ENCODE measurements around the gene FMOD.
"Not testable (repeated sequence)": the region's sequence is repeated elsewhere in the genome, so short reads cannot be mapped to it uniquely, and the experiment has no call there.

The FMOD gene

GRCh38 chr1:203325026-203325417 lies 25.9 kb downstream of the FMOD start:
- DNase-seq: peak; percentile 91

DNA sequence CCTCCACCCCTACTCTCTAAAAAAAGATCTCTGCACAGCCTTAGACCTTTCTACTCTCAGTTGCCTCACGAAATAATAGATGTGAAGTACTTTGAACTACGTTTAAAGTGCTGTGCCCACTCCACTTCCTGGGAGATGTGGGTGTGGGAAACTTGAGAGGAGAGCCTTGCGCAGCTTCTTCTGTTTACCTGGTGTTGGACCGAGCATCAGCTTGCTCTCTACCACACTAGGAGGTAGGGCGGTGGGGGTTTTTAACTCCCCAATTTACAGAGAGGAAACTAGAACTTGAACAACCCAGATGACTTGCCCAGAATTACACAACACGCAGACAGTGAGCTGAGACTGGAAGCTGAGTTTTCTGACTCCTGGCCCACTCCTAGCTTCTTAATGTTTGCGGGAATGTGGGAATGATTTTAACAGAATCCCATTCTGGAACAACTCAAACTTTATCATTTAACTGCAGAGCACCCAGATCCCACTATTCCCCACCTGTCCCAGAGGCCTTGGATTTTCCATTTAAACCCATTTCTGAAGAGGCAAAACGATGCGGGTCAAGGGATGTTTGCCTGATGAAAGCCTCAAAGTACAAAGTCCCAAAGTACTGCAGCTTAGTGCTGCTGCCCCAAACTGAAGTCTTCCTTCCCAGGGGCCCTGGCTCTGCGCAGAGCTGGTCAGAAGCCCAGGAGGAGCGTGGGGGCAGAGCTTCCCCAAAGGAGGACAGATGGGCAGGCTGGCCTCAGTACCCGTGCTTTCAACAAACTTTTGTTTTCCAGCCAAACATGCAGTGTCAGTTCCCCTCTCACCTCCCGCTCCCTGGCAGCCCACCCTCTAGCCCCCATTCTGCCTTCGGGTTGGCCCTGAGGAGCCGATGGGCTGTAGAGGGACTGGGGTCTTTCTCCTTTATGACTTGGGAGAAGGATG lies 26.6 kb downstream of the FMOD start:
- no peak for DNase-seq

DNA sequence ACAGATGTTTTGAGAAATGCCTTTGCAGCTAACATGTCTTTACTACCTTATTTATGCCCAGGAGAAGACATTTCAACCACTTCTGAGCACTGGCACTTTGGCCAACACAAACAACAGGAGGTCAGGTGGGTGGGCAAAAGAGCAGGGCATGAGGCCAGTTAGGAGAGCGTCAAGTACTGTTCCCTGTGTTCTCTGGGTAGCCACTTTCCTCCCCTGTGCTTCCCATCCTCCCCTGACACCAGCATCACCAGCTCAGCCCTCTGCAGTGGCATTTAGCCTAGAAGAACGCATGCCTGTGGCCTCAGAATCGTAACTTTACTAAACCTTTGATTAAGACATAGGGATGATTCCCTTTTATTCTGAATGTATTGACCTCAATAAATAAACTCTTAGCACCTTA lies 27.3 kb downstream of the FMOD start:
- DNase-seq: no peak

DNA sequence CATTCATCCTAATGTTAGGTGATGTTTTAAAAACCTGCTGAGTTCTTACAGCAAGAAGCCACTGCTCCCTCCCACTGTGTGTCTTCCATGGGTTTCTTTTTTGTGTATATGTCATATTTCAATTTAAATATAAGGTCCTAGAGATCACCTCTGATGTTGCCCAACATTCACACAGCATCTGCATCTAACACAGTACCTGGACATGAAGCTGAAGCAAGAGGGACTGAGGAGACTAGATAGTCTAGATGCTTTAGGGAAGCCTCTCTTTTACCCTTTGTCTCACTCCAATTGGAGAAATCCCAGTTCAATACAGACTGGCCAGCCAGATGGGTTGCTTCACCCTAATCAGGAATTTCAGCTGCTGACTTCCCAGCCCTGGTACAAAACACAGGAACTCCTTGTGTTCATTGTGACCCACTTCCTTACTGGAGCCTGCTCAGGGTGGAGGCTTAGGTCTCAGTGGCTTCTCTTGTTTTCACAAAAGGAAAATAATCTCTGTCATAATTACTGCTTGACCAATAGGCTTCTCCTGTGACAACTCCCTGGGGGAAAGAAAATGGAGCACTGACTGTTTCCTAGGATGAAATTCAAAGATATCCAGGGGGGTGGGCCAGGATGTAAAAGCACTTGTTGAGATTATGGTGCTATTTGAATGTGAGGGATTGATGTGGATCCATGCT lies 28.3 kb downstream of the FMOD start:
- DNase-seq: no peak

- no peak for DNase-seq
Observed at GRCh38 chr1:203321273-203322052, 29.5 kb downstream of the FMOD start.

GRCh38 chr1:203320591-203321272 lies 30.2 kb downstream of the FMOD start:
- DNase-seq: peak; percentile 99

GRCh38 chr1:203318229-203318517 lies 32.7 kb downstream of the FMOD start:
- DNase-seq: no peak

- DNase-seq: no peak
Observed at GRCh38 chr1:203317429-203318228, 33.3 kb downstream of the FMOD start.

DNA sequence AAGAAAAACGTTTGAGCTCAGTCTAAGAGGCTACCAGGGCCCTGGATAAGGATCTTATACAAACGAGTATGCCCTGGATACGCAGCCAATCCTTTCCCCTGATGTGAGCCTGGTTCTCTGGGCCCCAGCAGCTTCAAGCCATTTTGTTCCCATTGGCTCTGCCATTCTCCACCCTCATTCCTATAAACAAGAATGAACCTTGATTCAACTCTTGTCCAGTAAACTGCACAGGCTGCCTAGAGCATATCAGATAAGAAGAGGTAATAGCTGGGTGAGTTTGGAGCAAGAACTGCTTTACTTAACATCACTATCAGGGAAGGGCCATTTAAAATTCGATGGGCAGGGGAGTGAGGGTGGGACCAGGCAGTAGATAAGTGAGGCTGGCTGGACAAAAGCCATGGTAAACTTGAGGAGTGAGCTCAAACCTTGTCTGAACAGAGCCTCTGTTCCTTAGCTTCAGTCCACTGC lies 34.3 kb downstream of the FMOD start:
- DNase-seq: no peak

DNA sequence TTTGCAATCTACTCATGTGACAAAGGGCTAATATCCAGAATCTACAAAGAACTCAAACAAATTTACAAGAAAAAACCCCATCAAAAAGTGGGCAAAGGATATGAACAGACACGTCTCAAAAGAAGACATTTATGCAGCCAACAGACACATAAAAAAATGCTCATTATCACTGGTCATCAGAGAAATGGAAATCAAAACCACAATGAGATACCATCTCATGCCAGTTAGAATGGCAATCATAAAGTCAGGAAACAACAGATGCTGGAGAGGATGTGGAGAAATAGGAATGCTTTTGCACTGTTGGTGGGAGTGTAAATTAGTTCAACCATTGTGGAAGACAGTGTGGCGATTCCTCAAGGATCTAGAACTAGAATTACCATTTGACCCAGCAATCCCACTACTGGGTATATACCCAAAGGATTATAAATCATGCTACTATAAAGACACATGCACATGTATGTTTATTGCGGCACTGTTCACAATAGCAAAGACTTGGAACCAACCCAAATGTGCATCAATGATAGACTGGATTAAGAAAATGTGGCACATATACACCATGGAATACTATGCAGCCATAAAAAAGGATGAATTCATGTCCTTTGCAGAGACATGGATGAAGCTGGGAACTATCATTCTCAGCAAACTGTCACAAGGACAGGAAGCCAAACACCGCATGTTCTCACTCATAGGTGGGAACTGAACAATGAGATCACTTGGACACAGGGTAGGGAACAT lies 36.7 kb downstream of the FMOD start:
- not testable (repeated sequence) for DNase-seq

DNA sequence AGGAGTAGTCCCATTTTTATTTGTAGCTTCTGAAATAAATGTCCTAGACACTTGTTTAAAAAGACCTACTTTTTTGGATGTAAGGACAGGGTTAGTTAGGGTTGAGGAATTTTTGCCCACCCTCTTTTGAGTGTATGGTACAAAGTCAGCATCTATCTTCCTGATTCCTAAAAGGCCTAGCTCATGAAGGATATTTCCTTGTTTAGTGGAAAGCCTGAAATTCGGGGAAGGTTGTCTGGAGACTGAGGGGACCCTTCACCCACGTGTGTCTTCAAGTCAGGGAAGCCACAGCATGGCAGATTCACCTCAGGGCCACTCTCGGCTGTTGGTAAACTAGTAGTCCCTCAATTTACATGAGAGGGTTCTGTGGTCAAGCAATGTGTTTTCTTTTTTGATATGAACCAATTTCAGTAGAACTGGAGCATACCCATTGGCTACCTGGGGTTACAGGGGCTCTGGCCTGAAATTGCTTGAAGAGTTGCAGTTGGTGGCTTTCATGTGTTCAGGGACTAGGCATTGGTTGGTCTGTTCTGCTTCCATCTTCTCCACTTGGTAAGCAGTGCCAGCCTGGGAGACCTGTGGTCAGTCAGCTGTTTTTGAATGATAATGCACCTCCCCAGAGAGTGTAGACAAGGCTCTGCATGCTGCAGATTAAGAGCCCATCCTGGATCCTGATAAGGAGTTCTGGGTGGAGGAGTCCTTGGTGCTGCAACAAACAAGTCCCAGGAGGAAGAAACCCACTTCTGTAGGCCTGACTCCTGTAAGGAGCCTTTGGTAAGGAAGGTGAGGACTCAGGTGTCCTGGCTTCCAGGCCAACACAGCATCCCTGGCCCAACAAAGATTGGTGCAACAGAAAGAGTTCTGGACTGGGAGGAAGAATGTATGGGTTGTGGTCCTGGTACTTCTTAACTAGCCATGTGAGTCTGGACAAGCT lies 39.3 kb downstream of the FMOD start:
- no peak for DNase-seq

DNA sequence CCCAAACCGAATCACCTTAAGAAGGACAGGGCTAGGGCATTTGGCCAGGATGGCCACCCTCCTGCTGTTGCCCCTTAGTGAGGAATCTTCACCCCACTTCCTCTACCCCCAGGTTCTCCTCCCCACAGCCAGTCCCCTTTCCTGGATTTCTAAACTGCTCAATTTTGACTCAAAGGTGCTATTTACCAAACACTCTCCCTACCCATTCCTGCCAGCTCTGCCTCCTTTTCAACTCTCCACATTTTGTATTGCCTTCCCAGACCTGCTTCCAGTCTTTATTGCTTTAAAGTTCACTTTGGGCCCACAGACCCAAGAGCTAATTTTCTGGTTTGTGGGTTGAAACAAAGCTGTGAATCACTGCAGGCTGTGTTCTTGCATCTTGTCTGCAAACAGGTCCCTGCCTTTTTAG lies 42.0 kb downstream of the FMOD start:
- peak; percentile 4 for DNase-seq

- peak; percentile 27 for DNase-seq
Observed at GRCh38 chr1:203308328-203308922, 42.5 kb downstream of the FMOD start.

- peak; percentile 32 for DNase-seq
Observed at GRCh38 chr1:203307641-203308126, 43.2 kb downstream of the FMOD start.

DNA sequence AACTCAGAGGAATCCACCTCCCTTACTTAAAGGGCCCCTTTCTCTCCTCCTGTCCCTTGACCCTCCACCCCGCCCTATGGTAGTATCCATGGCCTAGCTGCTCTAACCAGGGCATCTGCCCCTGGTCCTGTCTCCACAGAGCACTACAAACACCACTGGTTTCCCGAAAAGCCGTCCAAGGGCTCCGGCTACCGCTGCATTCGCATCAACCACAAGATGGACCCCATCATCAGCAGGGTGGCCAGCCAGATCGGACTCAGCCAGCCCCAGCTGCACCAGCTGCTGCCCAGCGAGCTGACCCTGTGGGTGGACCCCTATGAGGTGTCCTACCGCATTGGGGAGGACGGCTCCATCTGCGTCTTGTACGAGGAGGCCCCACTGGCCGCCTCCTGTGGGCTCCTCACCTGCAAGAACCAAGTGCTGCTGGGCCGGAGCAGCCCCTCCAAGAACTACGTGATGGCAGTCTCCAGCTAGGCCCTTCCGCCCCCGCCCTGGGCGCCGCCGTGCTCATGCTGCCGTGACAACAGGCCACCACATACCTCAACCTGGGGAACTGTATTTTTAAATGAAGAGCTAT lies 43.9 kb downstream of the FMOD start:
- peak; percentile 48 for DNase-seq

GRCh38 chr1:203306089-203306964 lies 44.6 kb downstream of the FMOD start:
- DNase-seq: peak; percentile 89

- DNase-seq: no peak
Observed at GRCh38 chr1:203305809-203306088, 45.2 kb downstream of the FMOD start.

Data from RPMI8226 (cell line).